ENCODE results near the gene ANKS1A. TPM values are rescaled to one million over a fixed set of nuclear protein-coding genes. Genes with fewer than 3 reads are reported as not detected.

The ANKS1A gene
- total and polyA plus RNA-seq, 10 donors, result 5.1 to 68.9 (median 45.6) TPM

GRCh38 chr6:35088281-35089215 is 199.5 kb downstream of the ANKS1A start:
- intact Hi-C loops (cut with DNase I; ENCODE audit: low total_unique reads), result no loop called here
- H3K27me3 ChIP-seq (replicated peaks in 1 of 7), result no peaks in the 10 kb centered on the region
- H3K9me3 ChIP-seq, result no peaks in the 10 kb centered on the region
- peak overlapping the region in 6 of 8 donors; percentile 36 to 67 (median 48) for H3K27ac ChIP-seq
- H3K4me3 ChIP-seq, result no peak overlapping the region
- DNase-seq, result peak; percentile 57
- peaks cover 0 to 91% (median 68%) of the 10 kb centered on the region in 6 donors for H3K36me3 ChIP-seq
- H3K4me1 ChIP-seq, result peaks cover 0 to 48% (median 12%) of the 10 kb centered on the region in 6 donors
- TF ChIP-seq, protein P1, sequence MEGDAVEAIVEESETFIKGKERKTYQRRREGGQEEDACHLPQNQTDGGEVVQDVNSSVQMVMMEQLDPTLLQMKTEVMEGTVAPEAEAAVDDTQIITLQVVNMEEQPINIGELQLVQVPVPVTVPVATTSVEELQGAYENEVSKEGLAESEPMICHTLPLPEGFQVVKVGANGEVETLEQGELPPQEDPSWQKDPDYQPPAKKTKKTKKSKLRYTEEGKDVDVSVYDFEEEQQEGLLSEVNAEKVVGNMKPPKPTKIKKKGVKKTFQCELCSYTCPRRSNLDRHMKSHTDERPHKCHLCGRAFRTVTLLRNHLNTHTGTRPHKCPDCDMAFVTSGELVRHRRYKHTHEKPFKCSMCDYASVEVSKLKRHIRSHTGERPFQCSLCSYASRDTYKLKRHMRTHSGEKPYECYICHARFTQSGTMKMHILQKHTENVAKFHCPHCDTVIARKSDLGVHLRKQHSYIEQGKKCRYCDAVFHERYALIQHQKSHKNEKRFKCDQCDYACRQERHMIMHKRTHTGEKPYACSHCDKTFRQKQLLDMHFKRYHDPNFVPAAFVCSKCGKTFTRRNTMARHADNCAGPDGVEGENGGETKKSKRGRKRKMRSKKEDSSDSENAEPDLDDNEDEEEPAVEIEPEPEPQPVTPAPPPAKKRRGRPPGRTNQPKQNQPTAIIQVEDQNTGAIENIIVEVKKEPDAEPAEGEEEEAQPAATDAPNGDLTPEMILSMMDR (IDR thresholded peaks at IDR 0.05 in 8 of 11, conservative IDR thresholded peaks at IDR 0.05 in 3 of 11), result no peak
- peak; percentile 2 to 71 (median 25) for TF ChIP-seq POLR2AphosphoS5 (IDR thresholded peaks at IDR 0.05)
- 73 to 79% (median 76%) methylated on average over 23 to 24 of the region's 24 CpGs for WGBS, 5 donors

GRCh38 chr6:35089216-35089934 is 200.3 kb downstream of the ANKS1A start:
- Histone ChIP-seq H3K27me3 (replicated peaks in 1 of 7) (no peaks in the 10 kb centered on the region), H3K4me3 (no peak overlapping the region), H3K27ac (peak overlapping the region; percentile 4 to 67 (median 43)), H3K36me3 (peaks cover 0 to 83% (median 60%) of the 10 kb centered on the region in 6 donors), H3K9me3 (no peaks in the 10 kb centered on the region), H3K4me1 (peaks cover 0 to 53% (median 12%) of the 10 kb centered on the region in 6 donors)
- intact Hi-C loops (cut with DNase I; ENCODE audit: low total_unique reads), result no loop called here
- peak in 1 of 3 donors; percentile 18 for TF ChIP-seq POLR2AphosphoS5 (IDR thresholded peaks at IDR 0.05)
- TF ChIP-seq, protein P1 (IDR thresholded peaks at IDR 0.05 in 8 of 11, conservative IDR thresholded peaks at IDR 0.05 in 3 of 11), result no peak
- DNase-seq, result no peak
- 91 to 93% (median 91%) methylated on average over 19 of the region's 19 CpGs for WGBS, 5 donors

DNA sequence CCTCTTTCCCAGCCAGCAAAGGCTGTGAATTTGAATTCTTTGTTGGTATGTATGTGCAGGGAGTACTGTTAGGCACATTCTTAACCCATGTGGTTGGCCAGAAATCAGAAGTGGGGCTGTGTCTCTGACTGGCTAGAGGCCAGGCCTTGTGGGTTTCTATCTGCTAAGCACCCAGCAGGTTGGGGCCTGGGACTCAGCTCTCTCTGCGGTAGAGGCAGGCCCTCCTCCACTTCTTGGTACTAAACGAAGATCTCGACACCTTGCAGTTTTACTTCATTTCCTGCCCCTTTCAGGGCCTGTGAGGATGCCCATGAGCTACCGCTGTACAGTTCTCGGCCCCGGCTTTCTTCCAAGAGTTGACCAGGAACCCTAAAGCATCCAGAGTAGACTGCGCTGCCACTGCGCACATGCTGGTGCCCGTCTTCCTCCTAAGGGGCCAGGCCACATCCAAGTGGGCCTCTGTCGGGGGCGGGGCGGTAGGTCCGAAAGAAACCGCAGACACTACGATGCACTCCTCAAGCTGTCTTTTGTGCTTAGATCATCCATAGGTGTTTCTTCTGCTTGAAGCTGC is 201.0 kb downstream of the ANKS1A start:
- intact Hi-C loops (cut with DNase I; ENCODE audit: low total_unique reads), result no loop called here
- 68 to 85% (median 73%) methylated on average over 15 of the region's 15 CpGs for WGBS, 5 donors
- Histone ChIP-seq H3K27me3 (replicated peaks in 1 of 7) (no peaks in the 10 kb centered on the region), H3K36me3 (peaks cover 0 to 77% (median 54%) of the 10 kb centered on the region in 6 donors), H3K4me3 (no peak overlapping the region), H3K4me1 (peaks cover 0 to 53% (median 12%) of the 10 kb centered on the region in 6 donors), H3K9me3 (no peaks in the 10 kb centered on the region), H3K27ac (peak overlapping the region in 4 of 8 donors; percentile 44 to 67 (median 56))
- no peak for DNase-seq
- TF ChIP-seq POLR2AphosphoS5 (IDR thresholded peaks at IDR 0.05), result no peak
- TF ChIP-seq, protein P1 (IDR thresholded peaks at IDR 0.05 in 8 of 11, conservative IDR thresholded peaks at IDR 0.05 in 3 of 11), result no peak
- TF ChIP-seq POLR2A (IDR thresholded peaks at IDR 0.05), result no peak
